ENCODE results near the gene RNASE9. TPM values are rescaled to one million over a fixed set of nuclear protein-coding genes. Genes with fewer than 3 reads are reported as not detected.
"Not testable (repeated sequence)": the region's sequence is repeated elsewhere in the genome, so short reads cannot be mapped to it uniquely, and the experiment has no call there.

Gene RNASE9
- total RNA-seq, 1 donor from 2014 or later: not detected

GRCh38 chr14:20530771-20531571, 29.9 kb downstream of the RNASE9 start:
- DNase-seq (ENCODE audit: low spot score in 2 of 2) (peak in 1 of 2 donors; percentile 24), FAIRE-seq (no peak)

- no peak for FAIRE-seq
- DNase-seq (ENCODE audit: low spot score in 2 of 2): no peak
Observed at GRCh38 chr14:20529806-20530205, 31.0 kb downstream of the RNASE9 start.

GRCh38 chr14:20524027-20524426, 36.8 kb downstream of the RNASE9 start:
- FAIRE-seq (no peak), DNase-seq (ENCODE audit: low spot score in 2 of 2) (no peak)

- no peak for DNase-seq (ENCODE audit: low spot score in 2 of 2)
- FAIRE-seq: no peak
Observed at GRCh38 chr14:20522332-20522731, 38.5 kb downstream of the RNASE9 start.

GRCh38 chr14:20516921-20517320, 43.9 kb downstream of the RNASE9 start:
- DNase-seq (ENCODE audit: low spot score in 2 of 2): no peak
- no peak for FAIRE-seq

GRCh38 chr14:20515846-20516245, 45.0 kb downstream of the RNASE9 start:
- no peak for FAIRE-seq

GRCh38 chr14:20512177-20512905, 48.5 kb downstream of the RNASE9 start:
- FAIRE-seq: no peak
- DNase-seq (ENCODE audit: low spot score in 2 of 2): no peak

More at GRCh38 chr14:20515846-20516245, 45.0 kb downstream of the RNASE9 start:
- DNase-seq (ENCODE audit: low spot score in 2 of 2): no peak

GRCh38 chr14:20508367-20508766, 52.5 kb downstream of the RNASE9 start:
- FAIRE-seq (no peak), DNase-seq (ENCODE audit: low spot score in 2 of 2) (no peak)

GRCh38 chr14:20507537-20507936, 53.3 kb downstream of the RNASE9 start:
- not testable (repeated sequence) for FAIRE-seq; DNase-seq (ENCODE audit: low spot score in 2 of 2)

- not testable (repeated sequence) for FAIRE-seq; DNase-seq (ENCODE audit: low spot score in 2 of 2)
Observed at GRCh38 chr14:20506752-20507151, 54.1 kb downstream of the RNASE9 start.

GRCh38 chr14:20506276-20506675, 54.6 kb downstream of the RNASE9 start:
- not testable (repeated sequence) for FAIRE-seq; DNase-seq (ENCODE audit: low spot score in 2 of 2)

Other genes with a start within 250 kb of the RNASE9 start
- 86.0 TPM for gene CCNB1IP1, start 227.8 kb downstream of the RNASE9 start, total RNA-seq
- gene PARP2, start 217.4 kb downstream of the RNASE9 start, total RNA-seq: 20.8 TPM
- 3.3 TPM for gene TEP1, start 147.5 kb downstream of the RNASE9 start, total RNA-seq
- gene KLHL33, start 124.9 kb downstream of the RNASE9 start, total RNA-seq: under 0.01 TPM
- 36.3 TPM for gene OSGEP, start 106.2 kb downstream of the RNASE9 start, total RNA-seq
- gene APEX1, start 105.8 kb downstream of the RNASE9 start, total RNA-seq: 64.4 TPM
- gene PIP4P1, start 99.6 kb downstream of the RNASE9 start, total RNA-seq: 33.8 TPM
- 5.3 TPM for gene PNP, start 91.6 kb downstream of the RNASE9 start, total RNA-seq
- 0.41 TPM for gene RNASE10, start 55.5 kb downstream of the RNASE9 start, total RNA-seq
- gene RNASE11, start 27.0 kb upstream of the RNASE9 start, total RNA-seq: not detected
- gene RNASE12, start 30.3 kb upstream of the RNASE9 start, total RNA-seq: not detected
- not detected for gene OR6S1, start 80.6 kb upstream of the RNASE9 start, total RNA-seq
- 1.2 TPM for gene RNASE4, start 123.5 kb upstream of the RNASE9 start, total RNA-seq
- gene ANG, start 127.7 kb upstream of the RNASE9 start, total RNA-seq: 0.82 TPM
- gene EDDM3A, start 184.8 kb upstream of the RNASE9 start, total RNA-seq: not detected
- gene EDDM3B, start 207.4 kb upstream of the RNASE9 start, total RNA-seq: not detected
- gene RNASE6, start 220.2 kb upstream of the RNASE9 start, total RNA-seq: 1.2 TPM
- gene RNASE1, start 241.8 kb upstream of the RNASE9 start, total RNA-seq: 12.2 TPM

All from frontal cortex (tissue), 4 donors.